Activated naive CD4-positive, alpha-beta T cell treated with anti-CD3 and anti-CD28 coated beads, Interleukin-2, amount 10 ng/mL, durations not matched to agents 7 days and 5 days (primary cell): ENCODE data around the gene SZT2.

Experiments used
- CTCF ChIA-PET: fragments of 350-600 bp; sonication (Branson Sonifier 250); formaldehyde crosslinking; loops from one replicate; lab custom pipeline; 2021; ENCODE audit warnings: antibody characterized with exemption; lab: Charles Lee
- DNase-seq: peaks from one replicate; pipeline ENCODE4 v3.0.0-alpha.2; 2020
- H3K27ac Mint-ChIP-seq: one replicate; pipeline ENCODE4 v1.8.0; 2021; ENCODE audit warnings: mild to moderate bottlenecking, moderate library complexity, mixed read lengths
- H3K27me3 Mint-ChIP-seq: one replicate; pipeline ENCODE4 v1.8.0; 2021; ENCODE audit warnings: mild to moderate bottlenecking, mixed read lengths
- H3K36me3 Mint-ChIP-seq: one replicate; pipeline ENCODE4 v1.8.0; 2021; ENCODE audit warnings: mixed read lengths
- H3K4me1 Mint-ChIP-seq: one replicate; pipeline ENCODE4 v1.8.0; 2021; ENCODE audit warnings: mixed read lengths
- H3K4me3 Mint-ChIP-seq: one replicate; pipeline ENCODE4 v1.8.0; 2021; ENCODE audit warnings: mild to moderate bottlenecking, moderate library complexity, mixed read lengths
- H3K9me3 Mint-ChIP-seq: one replicate; pipeline ENCODE4 v1.8.0; 2021; ENCODE audit warnings: mixed read lengths

SZT2 gene

GRCh38 chr1:43441894-43442637, 52.4 kb downstream of the SZT2 start:
- Mint-ChIP-seq H3K27me3 (no peaks in the 10 kb centered on the region), H3K4me3 (no peak overlapping the region), H3K27ac (no peak overlapping the region), H3K36me3 (peaks cover 51% of the 10 kb centered on the region), H3K9me3 (no peaks in the 10 kb centered on the region), H3K4me1 (no peaks in the 10 kb centered on the region)
- CTCF ChIA-PET = interaction anchor here (2.7 kb wide), 1 partner anchor 215 kb away, joined by 5 read pairs; no protein-coding TSS in a partner anchor
- peak; percentile 14 for DNase-seq

- no peak overlapping the region for H3K27ac Mint-ChIP-seq
- H3K4me1 Mint-ChIP-seq = no peaks in the 10 kb centered on the region
- H3K27me3 Mint-ChIP-seq = no peaks in the 10 kb centered on the region
- no peak overlapping the region for H3K4me3 Mint-ChIP-seq
- peaks cover 55% of the 10 kb centered on the region for H3K36me3 Mint-ChIP-seq
- no peaks in the 10 kb centered on the region for H3K9me3 Mint-ChIP-seq
- CTCF ChIA-PET = interaction anchor here (2.7 kb wide), 1 partner anchor 216 kb away, joined by 5 read pairs; no protein-coding TSS in a partner anchor
- peak; percentile 6 for DNase-seq
These were observed 53.1 kb downstream of the SZT2 start for GRCh38 chr1:43442756-43443155.

GRCh38 chr1:43443197-43443946, 53.7 kb downstream of the SZT2 start:
- no peaks in the 10 kb centered on the region for H3K27me3 Mint-ChIP-seq
- no peaks in the 10 kb centered on the region for H3K4me1 Mint-ChIP-seq
- no peak overlapping the region for H3K4me3 Mint-ChIP-seq
- peaks cover 55% of the 10 kb centered on the region for H3K36me3 Mint-ChIP-seq
- DNase-seq = peak; percentile 14
- peak overlapping the region; percentile 45 for H3K27ac Mint-ChIP-seq
- no peaks in the 10 kb centered on the region for H3K9me3 Mint-ChIP-seq
- CTCF ChIA-PET = interaction anchor here (2.7 kb wide), 1 partner anchor 216 kb away, joined by 5 read pairs; no protein-coding TSS in a partner anchor

GRCh38 chr1:43444151-43444828, 54.6 kb downstream of the SZT2 start:
- Mint-ChIP-seq H3K27ac (no peak overlapping the region), H3K4me1 (no peaks in the 10 kb centered on the region), H3K9me3 (no peaks in the 10 kb centered on the region)

GRCh38 chr1:43444836-43445235, 55.1 kb downstream of the SZT2 start:
- no peak overlapping the region for H3K4me3 Mint-ChIP-seq
- CTCF ChIA-PET = interaction anchor here (0.6 to 0.7 kb wide), 2 partner anchors 10 to 309 kb away, joined by 3 read pairs; no protein-coding TSS in a partner anchor
- no peaks in the 10 kb centered on the region for H3K9me3 Mint-ChIP-seq
- H3K27ac Mint-ChIP-seq = no peak overlapping the region
- H3K36me3 Mint-ChIP-seq = peaks cover 55% of the 10 kb centered on the region
- H3K27me3 Mint-ChIP-seq = no peaks in the 10 kb centered on the region
- H3K4me1 Mint-ChIP-seq = no peaks in the 10 kb centered on the region
- DNase-seq = no peak

More at GRCh38 chr1:43444151-43444828, 54.6 kb downstream of the SZT2 start:
- Mint-ChIP-seq H3K27me3 (no peaks in the 10 kb centered on the region), H3K36me3 (peaks cover 55% of the 10 kb centered on the region), H3K4me3 (no peak overlapping the region)
- CTCF ChIA-PET = interaction anchor here (0.6 to 0.7 kb wide), 2 partner anchors 11 to 309 kb away, joined by 3 read pairs; no protein-coding TSS in a partner anchor
- DNase-seq = peak; percentile 2

GRCh38 chr1:43445606-43446387, 56.1 kb downstream of the SZT2 start:
- CTCF ChIA-PET = no interaction called here
- Mint-ChIP-seq H3K27ac (no peak overlapping the region), H3K4me3 (no peak overlapping the region), H3K4me1 (no peaks in the 10 kb centered on the region), H3K36me3 (peaks cover 59% of the 10 kb centered on the region), H3K9me3 (no peaks in the 10 kb centered on the region), H3K27me3 (no peaks in the 10 kb centered on the region)
- DNase-seq = no peak

GRCh38 chr1:43446388-43446740, 56.7 kb downstream of the SZT2 start:
- H3K9me3 Mint-ChIP-seq = no peaks in the 10 kb centered on the region
- DNase-seq = no peak
- H3K4me3 Mint-ChIP-seq = no peak overlapping the region
- CTCF ChIA-PET = no interaction called here
- no peaks in the 10 kb centered on the region for H3K4me1 Mint-ChIP-seq
- peak overlapping the region; percentile 60 for H3K27ac Mint-ChIP-seq
- H3K27me3 Mint-ChIP-seq = no peaks in the 10 kb centered on the region
- peaks cover 62% of the 10 kb centered on the region for H3K36me3 Mint-ChIP-seq

- no peak overlapping the region for H3K27ac Mint-ChIP-seq
- no peak overlapping the region for H3K4me3 Mint-ChIP-seq
- peaks cover 61% of the 10 kb centered on the region for H3K36me3 Mint-ChIP-seq
- peak; percentile 18 for DNase-seq
- no peaks in the 10 kb centered on the region for H3K27me3 Mint-ChIP-seq
- H3K9me3 Mint-ChIP-seq = no peaks in the 10 kb centered on the region
- CTCF ChIA-PET = no interaction called here
- H3K4me1 Mint-ChIP-seq = no peaks in the 10 kb centered on the region
These were observed 57.5 kb downstream of the SZT2 start for GRCh38 chr1:43446881-43447835.

- no peak overlapping the region for H3K27ac Mint-ChIP-seq
- peaks cover 59% of the 10 kb centered on the region for H3K36me3 Mint-ChIP-seq
These were observed 58.4 kb downstream of the SZT2 start for GRCh38 chr1:43447891-43448708.

GRCh38 chr1:43448955-43449707, 59.4 kb downstream of the SZT2 start:
- Mint-ChIP-seq H3K4me3 (no peak overlapping the region), H3K4me1 (peaks cover 11% of the 10 kb centered on the region), H3K27me3 (no peaks in the 10 kb centered on the region), H3K9me3 (no peaks in the 10 kb centered on the region), H3K36me3 (peaks cover 49% of the 10 kb centered on the region), H3K27ac (peak overlapping the region; percentile 0)
- no peak for DNase-seq
- CTCF ChIA-PET = interaction anchor here (0.5 kb wide), 1 partner anchor 76 kb away, joined by 4 read pairs; no protein-coding TSS in a partner anchor

More at GRCh38 chr1:43447891-43448708, 58.4 kb downstream of the SZT2 start:
- CTCF ChIA-PET = no interaction called here
- no peaks in the 10 kb centered on the region for H3K27me3 Mint-ChIP-seq
- H3K9me3 Mint-ChIP-seq = no peaks in the 10 kb centered on the region
- peak; percentile 5 for DNase-seq
- H3K4me3 Mint-ChIP-seq = no peak overlapping the region
- H3K4me1 Mint-ChIP-seq = peaks cover 8% of the 10 kb centered on the region

- Mint-ChIP-seq H3K4me1 (peaks cover 17% of the 10 kb centered on the region), H3K27me3 (peaks cover 3% of the 10 kb centered on the region), H3K9me3 (no peaks in the 10 kb centered on the region), H3K27ac (no peak overlapping the region), H3K36me3 (peaks cover 45% of the 10 kb centered on the region), H3K4me3 (no peak overlapping the region)
- CTCF ChIA-PET = no interaction called here
- no peak for DNase-seq
These were observed 60.0 kb downstream of the SZT2 start for GRCh38 chr1:43449708-43450069.
